MM.1S (cell line): ENCODE results near the gene PSD2.

Experiments used
- DNase-seq: peaks from one replicate; pipeline ENCODE4 v3.0.0-alpha.2; 2015
- H2AFZ ChIP-seq: fragments of 300-600 bp; sonication (generic); 2 replicates; pipeline ENCODE4 v1.6.0; 2016; ENCODE audit warnings: antibody characterized with exemption, low read length
- H3F3A ChIP-seq: fragments of 300-600 bp; sonication (generic); 2 replicates; pipeline ENCODE4 v1.6.1; 2016; ENCODE audit warnings: mild to moderate bottlenecking, antibody characterized with exemption, low read length, moderate library complexity, mixed read lengths; ENCODE audit not compliant: insufficient read depth
- H3K27ac ChIP-seq: fragments of 300-600 bp; sonication (generic); 2 replicates; pipeline ENCODE4 v1.5.1; 2016; ENCODE audit warnings: mild to moderate bottlenecking, low read length
- H3K27me3 ChIP-seq: fragments of 300-600 bp; sonication (generic); replicated peaks from 2 replicates; pipeline ENCODE4 v1.6.0; 2016; ENCODE audit warnings: low read length; ENCODE audit not compliant: insufficient read depth
- H3K36me3 ChIP-seq: fragments of 300-600 bp; sonication (generic); replicated peaks from 2 replicates; pipeline ENCODE4 v1.6.1; 2016; ENCODE audit warnings: mild to moderate bottlenecking, low read length, mixed read lengths; ENCODE audit not compliant: insufficient read depth
- H3K4me1 ChIP-seq: fragments of 300-600 bp; sonication (generic); 2 replicates; pipeline ENCODE4 v1.6.1; 2016; ENCODE audit warnings: low read length, mixed read lengths
- H3K4me2 ChIP-seq: fragments of 300-600 bp; sonication (generic); 2 replicates; pipeline ENCODE4 v1.6.0; 2016; ENCODE audit warnings: low read depth, low read length
- H3K4me3 ChIP-seq: fragments of 300-600 bp; sonication (generic); 2 replicates; pipeline ENCODE4 v1.5.1; 2016; ENCODE audit warnings: low read length, mixed read lengths
- H3K79me2 ChIP-seq: fragments of 300-600 bp; sonication (generic); 2 replicates; pipeline ENCODE4 v1.6.1; 2016; ENCODE audit warnings: mixed run types, low read length, mixed read lengths
- H3K9ac ChIP-seq: fragments of 300-600 bp; sonication (generic); 2 replicates; pipeline ENCODE4 v1.6.1; 2016; ENCODE audit warnings: low read length, mixed read lengths
- H3K9me2 ChIP-seq: fragments of 300-600 bp; sonication (generic); replicated peaks from 2 replicates; pipeline ENCODE4 v1.6.1; 2016; ENCODE audit warnings: mild to moderate bottlenecking, low read length, mixed read lengths; ENCODE audit not compliant: insufficient read depth
- H3K9me3 ChIP-seq: fragments of 300-600 bp; sonication (generic); replicated peaks from 2 replicates; pipeline ENCODE4 v1.6.1; 2016; ENCODE audit warnings: mild to moderate bottlenecking, low read length, mixed read lengths; ENCODE audit not compliant: insufficient read depth
- H4K20me1 ChIP-seq: fragments of 300-600 bp; sonication (generic); 2 replicates; pipeline ENCODE4 v1.6.1; 2016; ENCODE audit warnings: mild to moderate bottlenecking, low read length, moderate library complexity, mixed read lengths; ENCODE audit not compliant: insufficient read depth
- CTCF ChIP-seq: fragments of 300-600 bp; sonication (generic); IDR thresholded peaks from 2 replicates; pipeline ENCODE4 v1.5.1; 2016; ENCODE audit warnings: antibody characterized with exemption, low read length, mixed read lengths
- EZH2 ChIP-seq: fragments of 300-600 bp; sonication (generic); optimal IDR thresholded peaks from 2 replicates; pipeline ENCODE3; 2017; ENCODE audit warnings: low read depth, mild to moderate bottlenecking, antibody characterized with exemption, low read length, mixed read lengths
- EZH2phosphoT487 ChIP-seq: fragments of 300-600 bp; sonication (generic); IDR thresholded peaks from 2 replicates; pipeline ENCODE4 v1.6.1; 2018; ENCODE audit warnings: antibody characterized with exemption, low read length

Gene PSD2

GRCh38 chr5:139797856-139798510, 2.4 kb downstream of the PSD2 start:
- no peak for DNase-seq

GRCh38 chr5:139798883-139799282, 3.3 kb downstream of the PSD2 start:
- Histone ChIP-seq H3K9me3 (no peaks in the 10 kb centered on the region), H3K36me3 (no peaks in the 10 kb centered on the region), H3K4me3 (no peak overlapping the region), H3K4me1 (no peaks in the 10 kb centered on the region), H3K79me2 (no peaks in the 10 kb centered on the region), H4K20me1 (no peaks in the 10 kb centered on the region), H3F3A (no peaks in the 10 kb centered on the region), H3K27ac (no peak overlapping the region), H3K9ac (no peak overlapping the region), H2AFZ (no peak overlapping the region), H3K4me2 (no peak overlapping the region), H3K9me2 (no peaks in the 10 kb centered on the region), H3K27me3 (peaks cover 92% of the 10 kb centered on the region)
- TF ChIP-seq EZH2 (no peak), CTCF (no peak), EZH2phosphoT487 (no peak)
- DNase-seq, result no peak

More at GRCh38 chr5:139797856-139798510, 2.4 kb downstream of the PSD2 start:
- H3K4me2 ChIP-seq, result no peak overlapping the region
- TF ChIP-seq EZH2, result no peak
- no peak for TF ChIP-seq EZH2phosphoT487
- TF ChIP-seq CTCF, result no peak
- no peaks in the 10 kb centered on the region for H3K4me1 ChIP-seq
- no peaks in the 10 kb centered on the region for H3K36me3 ChIP-seq
- H2AFZ ChIP-seq, result no peak overlapping the region
- no peaks in the 10 kb centered on the region for H3F3A ChIP-seq
- no peak overlapping the region for H3K9ac ChIP-seq
- no peak overlapping the region for H3K27ac ChIP-seq
- H4K20me1 ChIP-seq, result no peaks in the 10 kb centered on the region
- no peaks in the 10 kb centered on the region for H3K9me3 ChIP-seq
- H3K27me3 ChIP-seq, result peaks cover 94% of the 10 kb centered on the region
- H3K9me2 ChIP-seq, result no peaks in the 10 kb centered on the region
- no peak overlapping the region for H3K4me3 ChIP-seq
- H3K79me2 ChIP-seq, result no peaks in the 10 kb centered on the region

GRCh38 chr5:139799359-139799758, 3.8 kb downstream of the PSD2 start:
- Histone ChIP-seq H3K9me3 (no peaks in the 10 kb centered on the region), H3K4me2 (no peak overlapping the region), H3F3A (no peaks in the 10 kb centered on the region), H3K9me2 (no peaks in the 10 kb centered on the region), H3K9ac (no peak overlapping the region), H3K36me3 (no peaks in the 10 kb centered on the region), H3K27ac (no peak overlapping the region), H4K20me1 (no peaks in the 10 kb centered on the region), H3K4me3 (no peak overlapping the region), H2AFZ (no peak overlapping the region), H3K79me2 (no peaks in the 10 kb centered on the region), H3K27me3 (peaks cover 87% of the 10 kb centered on the region), H3K4me1 (no peaks in the 10 kb centered on the region)
- DNase-seq, result no peak
- TF ChIP-seq EZH2phosphoT487 (no peak), EZH2 (no peak), CTCF (no peak)
